Endodermal cell (in vitro differentiated cells): ENCODE data around the gene NOTCH2. TPM values are rescaled to one million over a fixed set of nuclear protein-coding genes. Genes with fewer than 3 reads are reported as not detected.

Experiments used
- DNase-seq: peaks from one replicate; pipeline ENCODE4 v3.0.0-alpha.2; 2017
- H3K27ac ChIP-seq: 2 replicates; pipeline ENCODE4 v1.5.1; 2013; ENCODE audit warnings: mild to moderate bottlenecking, low read depth, low read length, moderate library complexity
- H3K27me3 ChIP-seq: 2 replicates; pipeline ENCODE4 v1.6.1; 2013; ENCODE audit warnings: mild to moderate bottlenecking, low read length, moderate library complexity; ENCODE audit not compliant: insufficient read depth, control insufficient read depth, poor library complexity, severe bottlenecking
- H3K36me3 ChIP-seq: 2 replicates; pipeline ENCODE4 v1.7.0; 2013; ENCODE audit warnings: mild to moderate bottlenecking, low read length, moderate library complexity; ENCODE audit not compliant: control insufficient read depth, insufficient read depth
- H3K4me1 ChIP-seq: one replicate; pipeline ENCODE4 v1.7.0; 2013; ENCODE audit warnings: low read length; ENCODE audit not compliant: control insufficient read depth, insufficient read depth
- H3K4me3 ChIP-seq: 2 replicates; pipeline ENCODE4 v1.5.1; 2013; ENCODE audit warnings: mild to moderate bottlenecking, low read length, moderate library complexity
- H3K9ac ChIP-seq: 2 replicates; pipeline ENCODE4 v1.6.1; 2013; ENCODE audit warnings: mild to moderate bottlenecking, low read length, moderate library complexity; ENCODE audit not compliant: poor library complexity, severe bottlenecking; ENCODE audit errors: extremely low read depth
- H3K9me3 ChIP-seq: 2 replicates; pipeline ENCODE4 v1.6.1; 2013; ENCODE audit warnings: mild to moderate bottlenecking, low read length, moderate library complexity; ENCODE audit not compliant: control insufficient read depth
- H3K27ac Mint-ChIP-seq: 2 replicates; pipeline ENCODE4 v1.8.0; 2020; ENCODE audit warnings: mixed read lengths
- H3K27me3 Mint-ChIP-seq: 2 replicates; pipeline ENCODE4 v1.8.0; 2021; ENCODE audit warnings: mild to moderate bottlenecking, mixed read lengths; ENCODE audit not compliant: insufficient read depth
- H3K36me3 Mint-ChIP-seq: 2 replicates; pipeline ENCODE4 v1.8.0; 2020; ENCODE audit warnings: low read depth, mixed read lengths
- H3K4me1 Mint-ChIP-seq: 2 replicates; pipeline ENCODE4 v1.8.0; 2020; ENCODE audit warnings: mixed read lengths
- H3K4me3 Mint-ChIP-seq: 2 replicates; pipeline ENCODE4 v1.8.0; 2020; ENCODE audit warnings: mild to moderate bottlenecking, moderate library complexity, mixed read lengths
- H3K9me3 Mint-ChIP-seq: 2 replicates; pipeline ENCODE4 v1.8.0; 2020; ENCODE audit warnings: mild to moderate bottlenecking, mixed read lengths
- CTCF ChIP-seq: fragments of 200-600 bp; sonication (generic); conservative IDR thresholded peaks from 2 replicates; pipeline ENCODE4 v1.5.0; 2021; ENCODE audit warnings: antibody characterized with exemption, mild to moderate bottlenecking
- WGBS, 2 experiments: methylation state at CpG; one replicate each; pipeline versions ENCODE4 v1.1.5 to v1.1.7; 2013; ENCODE audit warnings: missing lambda C conversion rate in 2 of 2, mixed read lengths in 1 of 2; ENCODE audit not compliant: insufficient coverage in 1 of 2, insufficient read length in 1 of 2; 5-methylcytosine and 5-hydroxymethylcytosine counted together
- total RNA-seq, 2 donors: library from RNA; stranded (reverse); fragmentation: NEBNext Ultra II Directional in 1 of 2; extraction: Animal tissue kit (Norgen Biotek cat#: 25700) in 1 of 2; gene quantifications; 2 replicates in 1 of 2; 3 replicates in 1 of 2; pipeline ENCODE4 v1.2.1, GENCODE V29; 2021

The NOTCH2 gene
- total RNA-seq, 2 donors from 2014 or later: 79.0 to 88.3 TPM

- H3K27me3 ChIP-seq: no peaks in the 10 kb centered on the region
- H3K9me3 Mint-ChIP-seq: no peaks in the 10 kb centered on the region
- H3K4me3 Mint-ChIP-seq: no peak overlapping the region
- peaks cover 40% of the 10 kb centered on the region for H3K36me3 Mint-ChIP-seq
- no peak overlapping the region for H3K4me3 ChIP-seq
- no peak for TF ChIP-seq CTCF
- peak overlapping the region; percentile 28 for H3K27ac Mint-ChIP-seq
- H3K4me1 ChIP-seq: no peaks in the 10 kb centered on the region
- H3K36me3 ChIP-seq: peaks cover 49% of the 10 kb centered on the region
- H3K27me3 Mint-ChIP-seq: no peaks in the 10 kb centered on the region
- no peaks in the 10 kb centered on the region for H3K9me3 ChIP-seq
- no peak overlapping the region for H3K9ac ChIP-seq
- no peaks in the 10 kb centered on the region for H3K4me1 Mint-ChIP-seq
- H3K27ac ChIP-seq: no peak overlapping the region
- DNase-seq: no peak
Observed at GRCh38 chr1:119940697-119941096, 128.8 kb downstream of the NOTCH2 start.

- WGBS, 2 experiments: 95 to 96% methylated on average over 5 of the region's 5 CpGs
- no peak for TF ChIP-seq CTCF
- H3K27me3 ChIP-seq: no peaks in the 10 kb centered on the region
- H3K27me3 Mint-ChIP-seq: no peaks in the 10 kb centered on the region
- no peaks in the 10 kb centered on the region for H3K4me1 Mint-ChIP-seq
- H3K27ac Mint-ChIP-seq: no peak overlapping the region
- peaks cover 9% of the 10 kb centered on the region for H3K9me3 ChIP-seq
- no peak overlapping the region for H3K4me3 ChIP-seq
- no peak overlapping the region for H3K27ac ChIP-seq
- H3K9ac ChIP-seq: no peak overlapping the region
- no peaks in the 10 kb centered on the region for H3K4me1 ChIP-seq
- peaks cover 71% of the 10 kb centered on the region for H3K36me3 Mint-ChIP-seq
- no peaks in the 10 kb centered on the region for H3K9me3 Mint-ChIP-seq
- H3K36me3 ChIP-seq: peaks cover 80% of the 10 kb centered on the region
- H3K4me3 Mint-ChIP-seq: no peak overlapping the region
- no peak for DNase-seq
Observed at GRCh38 chr1:119937198-119937597, 132.3 kb downstream of the NOTCH2 start.

GRCh38 chr1:119935915-119936314, 133.5 kb downstream of the NOTCH2 start:
- Histone ChIP-seq H3K27me3 (no peaks in the 10 kb centered on the region), H3K9ac (no peak overlapping the region), H3K36me3 (peaks cover 76% of the 10 kb centered on the region), H3K9me3 (peaks cover 9% of the 10 kb centered on the region), H3K4me3 (no peak overlapping the region), H3K4me1 (no peaks in the 10 kb centered on the region), H3K27ac (no peak overlapping the region)
- no peaks in the 10 kb centered on the region for H3K4me1 Mint-ChIP-seq
- H3K27me3 Mint-ChIP-seq: no peaks in the 10 kb centered on the region
- no peaks in the 10 kb centered on the region for H3K9me3 Mint-ChIP-seq
- 83 to 94% methylated on average over 1 to 2 of the region's 2 CpGs for WGBS, 2 experiments
- DNase-seq: no peak
- no peak overlapping the region for H3K4me3 Mint-ChIP-seq
- peaks cover 72% of the 10 kb centered on the region for H3K36me3 Mint-ChIP-seq
- no peak overlapping the region for H3K27ac Mint-ChIP-seq
- no peak for TF ChIP-seq CTCF
